Mammary epithelial cell (primary cell): ENCODE data around the gene CEP295NL.
"Not testable (repeated sequence)": the region's sequence is repeated elsewhere in the genome, so short reads cannot be mapped to it uniquely, and the experiment has no call there.

ENCODE experiments used
- EZH2 ChIP-seq: IDR thresholded peaks from 2 replicates; pipeline ENCODE4 v1.6.1; 2012; ENCODE audit warnings: low read length, inconsistent platforms, borderline replicate concordance
- TF ChIP-seq, protein P1 (sequence below), 2 donors: IDR thresholded peaks in 1 of 2; conservative IDR thresholded peaks in 1 of 2; 2 replicates each; pipeline ENCODE4 v1.5.1; 2011 to 2012; ENCODE audit warnings: inconsistent platforms in 2 of 2, low read length in 2 of 2, mild to moderate bottlenecking in 2 of 2, control low read depth in 1 of 2, low read depth in 1 of 2; ENCODE audit not compliant: insufficient read depth in 1 of 2; ENCODE audit errors: extremely low read depth in 1 of 2

DNA sequence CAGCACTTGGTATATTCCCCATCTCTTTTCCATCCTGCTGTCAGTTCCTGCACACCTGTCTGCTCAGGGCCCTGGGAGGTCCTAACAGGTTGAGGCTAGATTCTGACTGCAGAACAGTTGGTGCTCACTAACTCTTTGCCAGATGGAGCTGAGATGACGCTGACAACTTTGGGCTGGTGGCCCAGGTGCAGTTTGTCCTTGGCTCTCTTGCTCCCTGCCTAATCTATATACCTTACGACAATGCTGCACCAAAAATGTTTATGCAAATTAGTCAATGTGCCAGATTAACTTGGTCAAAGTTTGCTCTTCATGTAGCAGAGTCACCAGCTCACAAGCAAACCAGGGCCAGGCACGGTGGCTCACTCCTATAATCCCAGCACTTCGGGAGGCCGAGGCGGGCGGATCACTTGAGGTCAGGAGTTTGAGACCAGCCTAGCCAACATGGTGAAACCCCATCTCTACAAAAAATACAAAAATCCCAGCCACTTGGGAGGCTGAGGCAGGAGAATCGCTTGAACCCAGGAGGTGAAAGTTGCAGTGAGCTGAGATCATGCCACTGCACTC lies 26.0 kb downstream of the CEP295NL start:
- TF ChIP-seq EZH2: not testable (repeated sequence)
- TF ChIP-seq, protein P1, sequence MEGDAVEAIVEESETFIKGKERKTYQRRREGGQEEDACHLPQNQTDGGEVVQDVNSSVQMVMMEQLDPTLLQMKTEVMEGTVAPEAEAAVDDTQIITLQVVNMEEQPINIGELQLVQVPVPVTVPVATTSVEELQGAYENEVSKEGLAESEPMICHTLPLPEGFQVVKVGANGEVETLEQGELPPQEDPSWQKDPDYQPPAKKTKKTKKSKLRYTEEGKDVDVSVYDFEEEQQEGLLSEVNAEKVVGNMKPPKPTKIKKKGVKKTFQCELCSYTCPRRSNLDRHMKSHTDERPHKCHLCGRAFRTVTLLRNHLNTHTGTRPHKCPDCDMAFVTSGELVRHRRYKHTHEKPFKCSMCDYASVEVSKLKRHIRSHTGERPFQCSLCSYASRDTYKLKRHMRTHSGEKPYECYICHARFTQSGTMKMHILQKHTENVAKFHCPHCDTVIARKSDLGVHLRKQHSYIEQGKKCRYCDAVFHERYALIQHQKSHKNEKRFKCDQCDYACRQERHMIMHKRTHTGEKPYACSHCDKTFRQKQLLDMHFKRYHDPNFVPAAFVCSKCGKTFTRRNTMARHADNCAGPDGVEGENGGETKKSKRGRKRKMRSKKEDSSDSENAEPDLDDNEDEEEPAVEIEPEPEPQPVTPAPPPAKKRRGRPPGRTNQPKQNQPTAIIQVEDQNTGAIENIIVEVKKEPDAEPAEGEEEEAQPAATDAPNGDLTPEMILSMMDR (conservative IDR thresholded peaks at IDR 0.05 in 1 of 2, IDR thresholded peaks at IDR 0.05 in 1 of 2; ENCODE audit: extremely low read depth in 1 of 2, insufficient read depth in 1 of 2, low read depth in 1 of 2, low read length in 2 of 2): not testable (repeated sequence)
